Endothelial cell of umbilical vein (primary cell): ENCODE measurements around the gene C2orf42. TPM values are rescaled to one million over a fixed set of nuclear protein-coding genes. Genes with fewer than 3 reads are reported as not detected.
A peak's percentile ranks its signal among the peaks of the same experiment; 100 is the strongest.

Experiments used
- BruUV-seq: library from RNA; stranded (reverse); fragments of 400-500 nt; replicated peaks from 2 replicates; lab custom pipeline; 2021; lab: Mats Ljungman, UMichigan
- CTCF ChIA-PET: fragments of 300-600, 350-600 bp; sonication (Branson Sonifier 250); formaldehyde crosslinking; loops from one replicate; lab custom pipeline; 2021; ENCODE audit warnings: antibody characterized with exemption, inconsistent platforms; lab: Charles Lee
- POLR2A ChIA-PET: fragments of 300-600, 350-600 bp; sonication (Branson Sonifier 250); formaldehyde crosslinking; loops from one replicate; lab custom pipeline; 2021; ENCODE audit warnings: antibody characterized with exemption, inconsistent platforms; lab: Charles Lee
- DNase-seq: peaks from one replicate; pipeline ENCODE4 v3.0.0-alpha.2; 2011; ENCODE audit warnings: low read depth, low spot score
- FAIRE-seq: peaks from 2 replicates; lab custom pipeline; 2011; peaks lifted over from hg19 to GRCh38; lab: Jason Lieb, UNC
- H2AFZ ChIP-seq: 2 replicates; pipeline ENCODE4 v1.6.0; 2012; ENCODE audit warnings: low read depth, low read length, control low read depth, inconsistent platforms
- H3K27ac ChIP-seq: 2 replicates; pipeline ENCODE4 v1.5.1; 2011; ENCODE audit warnings: low read depth, mild to moderate bottlenecking, control low read depth, low read length, moderate library complexity; ENCODE audit not compliant: insufficient read depth
- H3K27me3 ChIP-seq, 2 experiments: 2 replicates each; pipeline versions ENCODE4 v1.6.0 to v1.6.1; 2011; ENCODE audit warnings: low read length in 2 of 2, mixed read lengths in 1 of 2; ENCODE audit not compliant: control insufficient read depth in 2 of 2, insufficient read depth in 2 of 2
- H3K36me3 ChIP-seq, 2 experiments: 2 replicates in 1 of 2; 3 replicates in 1 of 2; pipeline ENCODE4 v1.5.1; 2011; ENCODE audit warnings: low read length in 2 of 2, mild to moderate bottlenecking in 1 of 2, moderate library complexity in 1 of 2; ENCODE audit not compliant: control insufficient read depth in 2 of 2, insufficient read depth in 2 of 2; ENCODE audit errors: extremely low read depth in 1 of 2
- H3K4me1 ChIP-seq: 3 replicates; pipeline ENCODE4 v1.5.1; 2011; ENCODE audit warnings: mild to moderate bottlenecking, low read length; ENCODE audit not compliant: control insufficient read depth, insufficient read depth; ENCODE audit errors: extremely low read depth
- H3K4me2 ChIP-seq: 2 replicates; pipeline ENCODE4 v1.6.1; 2011; ENCODE audit warnings: low read length, control low read depth, mixed read lengths; ENCODE audit not compliant: insufficient read depth
- H3K4me3 ChIP-seq, 3 experiments: fragments of 200-600 bp in 1 of 3; sonication (generic), shearing (Covaris generic) in 1 of 3; replicated peaks in 1 of 3; 2 replicates each; pipeline ENCODE4 v1.5.1; 2011 to 2016; ENCODE audit warnings: control low read depth in 3 of 3, low read length in 3 of 3, mild to moderate bottlenecking in 2 of 3, inconsistent platforms in 1 of 3, low read depth in 1 of 3, moderate library complexity in 1 of 3; ENCODE audit not compliant: insufficient read depth in 1 of 3
- H3K79me2 ChIP-seq: 2 replicates; pipeline ENCODE4 v1.6.0; 2012; ENCODE audit warnings: low read length, inconsistent platforms; ENCODE audit not compliant: control insufficient read depth, insufficient read depth
- H3K9ac ChIP-seq: replicated peaks from 2 replicates; pipeline ENCODE3; 2011; ENCODE audit warnings: low read length, control low read depth; ENCODE audit not compliant: insufficient read depth; ENCODE audit errors: extremely low read depth
- H3K9me1 ChIP-seq: replicated peaks from 3 replicates; pipeline ENCODE4 v1.6.0; 2011; ENCODE audit warnings: mild to moderate bottlenecking, low read length; ENCODE audit not compliant: control insufficient read depth, insufficient read depth; ENCODE audit errors: extremely low read depth
- H3K9me3 ChIP-seq: replicated peaks from 2 replicates; pipeline ENCODE4 v1.5.1; 2012; ENCODE audit warnings: low read length, inconsistent platforms; ENCODE audit not compliant: control insufficient read depth, insufficient read depth
- H4K20me1 ChIP-seq: replicated peaks from 2 replicates; pipeline ENCODE3; 2011; ENCODE audit warnings: mild to moderate bottlenecking, low read length; ENCODE audit not compliant: control insufficient read depth, insufficient read depth; ENCODE audit errors: extremely low read depth
- EZH2 ChIP-seq: IDR thresholded peaks from 2 replicates; pipeline ENCODE4 v1.6.1; 2012; ENCODE audit warnings: borderline replicate concordance, low read depth, mild to moderate bottlenecking, moderate library complexity, low read length, inconsistent platforms; ENCODE audit not compliant: severe bottlenecking
- FOS ChIP-seq: IDR thresholded peaks from 2 replicates; pipeline ENCODE4 v1.6.1; 2011; ENCODE audit warnings: mild to moderate bottlenecking, low read length, moderate library complexity, borderline replicate concordance; ENCODE audit not compliant: insufficient read depth
- GATA2 ChIP-seq: IDR thresholded peaks from 2 replicates; pipeline ENCODE4 v1.7.0; 2011; ENCODE audit warnings: low read depth, mild to moderate bottlenecking, moderate library complexity, mixed read lengths, low read length; ENCODE audit not compliant: insufficient read length, insufficient read depth
- JUN ChIP-seq: IDR thresholded peaks from 2 replicates; pipeline ENCODE4 v1.6.1; 2011; ENCODE audit warnings: borderline replicate concordance, low read depth; ENCODE audit not compliant: insufficient read length, insufficient read depth
- MYC ChIP-seq: IDR thresholded peaks from one replicate; pipeline ENCODE4 v1.6.1; 2011; ENCODE audit warnings: mild to moderate bottlenecking, low read depth, low read length
- POLR2A ChIP-seq: IDR thresholded peaks from 2 replicates; pipeline ENCODE4 v1.6.1; 2012; ENCODE audit warnings: low read depth, mild to moderate bottlenecking, control low read depth, low read length
- POLR2AphosphoS5 ChIP-seq: IDR thresholded peaks from 2 replicates; pipeline ENCODE4 v1.6.1; 2012; ENCODE audit warnings: low read depth, mild to moderate bottlenecking, control low read depth, low read length, moderate library complexity; ENCODE audit not compliant: insufficient read depth
- dilution Hi-C: fragments of 300-500 bp; cut with MboI; formaldehyde crosslinking; loops from one replicate; pipeline ENCODE4 v1.15.0; 2019; ENCODE audit warnings: low sequenced_read_pairs; ENCODE audit not compliant: extremely low pct_ligation_motif_present
- intact Hi-C: fragments of 100-400 bp; cut with micrococcal nuclease; formaldehyde crosslinking; loops from one replicate; pipeline ENCODE4 v1.10.0; 2022
- polyA plus RNA-seq, 4 experiments: library from polyadenylated mRNA; depleted of rRNA in 3 of 4; stranded (reverse) in 3 of 4; unstranded in 1 of 4; fragments of >200 nt; gene quantifications; 2 replicates each; pipeline versions ENCODE4 v1.2.1 to v1.2.3, GENCODE V29; 2011 to 2012; ENCODE audit warnings: missing spikeins in 1 of 4
- total RNA-seq: library from RNA; stranded (reverse); gene quantifications from 2 replicates; pipeline ENCODE4 v1.2.3, GENCODE V29; 2021
- TF ChIP-seq, protein P1 (sequence below), 2 donors: IDR thresholded peaks; 1 replicate in 1 of 2; 2 replicates in 1 of 2; pipeline ENCODE4 v1.5.1; 2011; ENCODE audit warnings: low read length in 2 of 2, mild to moderate bottlenecking in 2 of 2, moderate library complexity in 2 of 2, control low read depth in 1 of 2, inconsistent platforms in 1 of 2, low read depth in 1 of 2; ENCODE audit not compliant: insufficient read depth in 1 of 2; ENCODE audit errors: extremely low read depth in 1 of 2
- TF ChIP-seq, protein P2 (sequence below): IDR thresholded peaks from 2 replicates; pipeline ENCODE4 v1.6.1; 2011; ENCODE audit not compliant: insufficient read depth, insufficient read length

The C2orf42 gene
- total and polyA plus RNA-seq, 2 donors (not counting 3 experiments of a cell fraction or from before 2014, with no cell fraction given), result 7.9 to 13.1 TPM

DNA sequence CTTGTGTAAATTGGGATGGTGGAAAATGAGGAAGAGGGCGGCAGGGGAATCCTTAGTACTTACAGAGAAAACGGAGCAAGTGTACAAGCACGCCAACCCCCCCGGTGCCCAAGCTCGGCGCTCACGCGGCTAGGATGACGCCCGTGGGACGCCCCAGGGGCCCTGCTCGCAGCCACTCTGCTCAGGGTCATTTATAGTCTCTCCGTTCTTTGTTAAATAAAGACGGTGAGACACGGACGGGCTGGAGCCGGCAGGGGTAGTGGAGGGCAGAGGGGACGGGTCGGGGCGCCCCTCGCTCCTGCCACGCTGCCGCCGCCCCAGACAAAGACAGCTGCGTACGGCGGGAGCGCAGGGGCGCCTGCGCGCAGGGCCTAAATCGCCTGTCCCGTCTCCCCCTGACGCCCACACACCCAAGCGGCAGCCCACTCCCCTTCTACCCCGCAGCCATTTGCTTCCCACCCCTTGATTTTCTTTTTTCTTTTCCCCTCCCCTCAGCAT lies 65.8 kb downstream of the C2orf42 start:
- ChIA-PET CTCF (interaction anchor here (0.7 to 2.4 kb wide), 8 partner anchors 9 to 307 kb away, joined by 3 to 9 read pairs (median 3); partner anchors contain the start of gene MXD1), POLR2A (interaction anchor here (0.6 to 1.7 kb wide), 4 partner anchors 8 to 36 kb away, joined by 4 to 13 read pairs (median 6); no protein-coding TSS in a partner anchor)
- Histone ChIP-seq H3K36me3 (no peaks in the 10 kb centered on the region), H2AFZ (peak overlapping the region; percentile 94), H3K9me3 (no peaks in the 10 kb centered on the region), H3K27me3 (no peaks in the 10 kb centered on the region), H3K4me1 (peaks cover 9% of the 10 kb centered on the region), H3K4me2 (peak overlapping the region; percentile 72), H4K20me1 (no peaks in the 10 kb centered on the region), H3K9ac (peak overlapping the region; percentile 87), H3K79me2 (no peaks in the 10 kb centered on the region), H3K27ac (peak overlapping the region; percentile 79), H3K9me1 (no peaks in the 10 kb centered on the region), H3K4me3 (peak overlapping the region; percentile 28 to 62 (median 55))
- peak; percentile 59 for DNase-seq
- no peak for FAIRE-seq
- intact Hi-C loops (loop anchor here (1.0 kb wide), 3 partner anchors 7 to 38 kb away; partner anchors contain the start of gene PCBP1), dilution Hi-C loops (no loop called here)
- no TSS peak for BruUV-seq
- TF ChIP-seq EZH2 (no peak), POLR2AphosphoS5 (peak; percentile 65), POLR2A (peak; percentile 77), FOS (no peak)

DNA sequence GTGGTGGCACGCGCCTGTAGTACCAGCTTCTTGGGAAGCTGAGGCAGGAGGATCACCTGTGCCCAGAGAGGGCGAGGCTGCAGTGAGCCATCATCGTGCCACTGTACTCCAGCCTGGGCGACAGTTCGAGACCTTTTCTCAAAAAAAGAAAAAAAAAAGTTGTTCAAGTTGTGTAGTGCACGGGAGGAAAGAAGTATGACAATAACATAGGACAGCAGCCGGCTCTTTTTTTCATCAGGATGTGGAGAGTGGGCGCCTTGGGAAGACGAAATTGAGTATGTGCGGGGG lies 67.0 kb downstream of the C2orf42 start:
- FAIRE-seq (no peak), DNase-seq (no peak)
- Histone ChIP-seq H3K4me2 (peak overlapping the region; percentile 72), H3K79me2 (no peaks in the 10 kb centered on the region), H3K27me3 (no peaks in the 10 kb centered on the region), H3K4me1 (peaks cover 12% of the 10 kb centered on the region), H3K9me1 (no peaks in the 10 kb centered on the region), H3K4me3 (peak overlapping the region in 1 of 3 experiments; percentile 55), H4K20me1 (no peaks in the 10 kb centered on the region), H2AFZ (peak overlapping the region; percentile 40), H3K27ac (no peak overlapping the region), H3K9ac (peak overlapping the region; percentile 87), H3K9me3 (no peaks in the 10 kb centered on the region), H3K36me3 (no peaks in the 10 kb centered on the region)
- ChIA-PET POLR2A (interaction anchor here (0.6 to 1.7 kb wide), 5 partner anchors 10 to 66 kb away, joined by 5 to 13 read pairs (median 7); partner anchors contain the start of gene PCBP1), CTCF (interaction anchor here (0.7 to 1.3 kb wide), 7 partner anchors 8 to 209 kb away, joined by 3 to 5 read pairs (median 3); partner anchors contain the start of gene MXD1)
- TF ChIP-seq JUN (no peak), POLR2A (no peak), GATA2 (no peak), POLR2AphosphoS5 (no peak), FOS (no peak), MYC (no peak), EZH2 (no peak)
- TF ChIP-seq, protein P1, sequence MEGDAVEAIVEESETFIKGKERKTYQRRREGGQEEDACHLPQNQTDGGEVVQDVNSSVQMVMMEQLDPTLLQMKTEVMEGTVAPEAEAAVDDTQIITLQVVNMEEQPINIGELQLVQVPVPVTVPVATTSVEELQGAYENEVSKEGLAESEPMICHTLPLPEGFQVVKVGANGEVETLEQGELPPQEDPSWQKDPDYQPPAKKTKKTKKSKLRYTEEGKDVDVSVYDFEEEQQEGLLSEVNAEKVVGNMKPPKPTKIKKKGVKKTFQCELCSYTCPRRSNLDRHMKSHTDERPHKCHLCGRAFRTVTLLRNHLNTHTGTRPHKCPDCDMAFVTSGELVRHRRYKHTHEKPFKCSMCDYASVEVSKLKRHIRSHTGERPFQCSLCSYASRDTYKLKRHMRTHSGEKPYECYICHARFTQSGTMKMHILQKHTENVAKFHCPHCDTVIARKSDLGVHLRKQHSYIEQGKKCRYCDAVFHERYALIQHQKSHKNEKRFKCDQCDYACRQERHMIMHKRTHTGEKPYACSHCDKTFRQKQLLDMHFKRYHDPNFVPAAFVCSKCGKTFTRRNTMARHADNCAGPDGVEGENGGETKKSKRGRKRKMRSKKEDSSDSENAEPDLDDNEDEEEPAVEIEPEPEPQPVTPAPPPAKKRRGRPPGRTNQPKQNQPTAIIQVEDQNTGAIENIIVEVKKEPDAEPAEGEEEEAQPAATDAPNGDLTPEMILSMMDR (IDR thresholded peaks at IDR 0.05; ENCODE audit: extremely low read depth in 1 of 2, insufficient read depth in 1 of 2, low read depth in 1 of 2, low read length in 2 of 2), result no peak
- TF ChIP-seq, protein P2, sequence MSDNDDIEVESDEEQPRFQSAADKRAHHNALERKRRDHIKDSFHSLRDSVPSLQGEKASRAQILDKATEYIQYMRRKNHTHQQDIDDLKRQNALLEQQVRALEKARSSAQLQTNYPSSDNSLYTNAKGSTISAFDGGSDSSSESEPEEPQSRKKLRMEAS, result no peak
- intact Hi-C loops, result loop anchor here (1.0 kb wide), 3 partner anchors 9 to 36 kb away; partner anchors contain the start of gene PCBP1
- no TSS peak for BruUV-seq
- dilution Hi-C loops, result no loop called here
